HEK293 (cell line): Measurements from ENCODE around the gene MCM3AP.

Experiments used
- CTCF ChIA-PET: fragments of 350-600 bp; formaldehyde crosslinking; extraction: SDS; loops from one replicate; lab custom pipeline; 2021; ENCODE audit warnings: antibody characterized with exemption; lab: Yijun Ruan, JAX
- POLR2A ChIA-PET: fragments of 300-600 bp; formaldehyde crosslinking; extraction: SDS; loops from one replicate; lab custom pipeline; 2020; ENCODE audit warnings: antibody characterized with exemption, inconsistent platforms; lab: Yijun Ruan, JAX
- H3K27ac ChIP-seq: fragments of 200-500 bp; sonication (Bioruptor generic); 2 replicates; pipeline ENCODE4 v1.5.1; 2014; ENCODE audit warnings: low read depth, low read length, control low read depth, inconsistent platforms; ENCODE audit errors: extremely low read depth
- H3K36me3 ChIP-seq, 2 experiments: fragments of 200-500 bp in 1 of 2; sonication (Bioruptor generic) in 1 of 2; 1 replicate in 1 of 2; 2 replicates in 1 of 2; pipeline ENCODE4 v1.5.1; 2014 to 2017; ENCODE audit warnings: inconsistent platforms in 2 of 2, low read length in 2 of 2; ENCODE audit not compliant: control insufficient read depth in 2 of 2, insufficient read depth in 1 of 2
- H3K4me1 ChIP-seq: fragments of 200-500 bp; sonication (Bioruptor generic); 2 replicates; pipeline ENCODE4 v1.5.1; 2014; ENCODE audit warnings: mild to moderate bottlenecking, low read length, inconsistent platforms; ENCODE audit not compliant: control insufficient read depth, insufficient read depth
- H3K4me3 ChIP-seq: 2 replicates; pipeline ENCODE4 v1.5.1; 2011; ENCODE audit warnings: low read depth, mild to moderate bottlenecking, control low read depth, low read length, moderate library complexity
- H3K9me3 ChIP-seq: fragments of 200-500 bp; sonication (Bioruptor generic); 2 replicates; pipeline ENCODE4 v1.5.1; 2014; ENCODE audit warnings: low read depth, low read length, inconsistent platforms; ENCODE audit not compliant: control insufficient read depth, insufficient read depth
- EGR2 ChIP-seq: fragments of 450-650 bp; formaldehyde crosslinking; IDR thresholded peaks from 2 replicates; pipeline ENCODE4 v1.5.1; 2016; ENCODE audit warnings: low read depth, missing biosample characterization, missing genetic modification characterization
- SP2 ChIP-seq: fragments of 450-650 bp; formaldehyde crosslinking; IDR thresholded peaks from 2 replicates; pipeline ENCODE4 v1.5.1; 2016; ENCODE audit warnings: missing biosample characterization, missing genetic modification characterization
- SP3 ChIP-seq: fragments of 450-650 bp; formaldehyde crosslinking; IDR thresholded peaks from 2 replicates; pipeline ENCODE4 v1.5.1; 2016; ENCODE audit warnings: missing biosample characterization, missing genetic modification characterization
- ZBTB8A ChIP-seq: fragments of 450-650 bp; formaldehyde crosslinking; IDR thresholded peaks from 2 replicates; pipeline ENCODE4 v1.5.1; 2016; ENCODE audit warnings: missing biosample characterization, missing genetic modification characterization
- ZFHX2 ChIP-seq: fragments of 450-650 bp; formaldehyde crosslinking; conservative IDR thresholded peaks from 2 replicates; pipeline ENCODE4 v1.5.1; 2016; ENCODE audit warnings: missing biosample characterization, missing genetic modification characterization
- ZNF114 ChIP-seq: fragments of 450-650 bp; formaldehyde crosslinking; IDR thresholded peaks from 2 replicates; pipeline ENCODE4 v1.5.0; 2017; ENCODE audit warnings: missing biosample characterization, missing genetic modification characterization
- ZNF19 ChIP-seq: fragments of 450-650 bp; formaldehyde crosslinking; IDR thresholded peaks from 2 replicates; pipeline ENCODE4; 2016; ENCODE audit warnings: missing biosample characterization, missing genetic modification characterization, low read depth
- ZNF2 ChIP-seq: fragments of 450-650 bp; formaldehyde crosslinking; IDR thresholded peaks from 2 replicates; pipeline ENCODE4 v1.5.1; 2016; ENCODE audit warnings: missing biosample characterization, missing genetic modification characterization
- ZNF248 ChIP-seq: fragments of 450-650 bp; formaldehyde crosslinking; IDR thresholded peaks from 2 replicates; pipeline ENCODE4 v1.5.1; 2017; ENCODE audit warnings: missing biosample characterization, missing genetic modification characterization
- ZNF266 ChIP-seq: fragments of 450-650 bp; formaldehyde crosslinking; IDR thresholded peaks from 2 replicates; pipeline ENCODE4 v1.5.1; 2016; ENCODE audit warnings: missing biosample characterization, missing genetic modification characterization, low read depth
- ZNF335 ChIP-seq: fragments of 450-650 bp; formaldehyde crosslinking; conservative IDR thresholded peaks from 2 replicates; pipeline ENCODE4 v1.5.1; 2016; ENCODE audit warnings: missing biosample characterization, missing genetic modification characterization
- ZNF341 ChIP-seq: fragments of 450-650 bp; formaldehyde crosslinking; IDR thresholded peaks from 2 replicates; pipeline ENCODE4; 2016; ENCODE audit warnings: low read depth, missing biosample characterization, missing genetic modification characterization
- ZNF423 ChIP-seq: fragments of 450-650 bp; formaldehyde crosslinking; IDR thresholded peaks from 2 replicates; pipeline ENCODE4 v1.5.1; 2016; ENCODE audit warnings: missing biosample characterization, missing genetic modification characterization
- ZNF433 ChIP-seq: fragments of 450-650 bp; formaldehyde crosslinking; IDR thresholded peaks from 2 replicates; pipeline ENCODE4 v1.5.1; 2016; ENCODE audit warnings: missing biosample characterization, missing genetic modification characterization, low read depth
- ZNF473 ChIP-seq: fragments of 450-650 bp; formaldehyde crosslinking; IDR thresholded peaks from 2 replicates; pipeline ENCODE4 v1.5.1; 2017; ENCODE audit warnings: missing biosample characterization, missing genetic modification characterization
- ZNF600 ChIP-seq: fragments of 450-650 bp; formaldehyde crosslinking; IDR thresholded peaks from 2 replicates; pipeline ENCODE4 v1.5.1; 2016; ENCODE audit warnings: missing biosample characterization, missing genetic modification characterization
- ZNF843 ChIP-seq: fragments of 450-650 bp; formaldehyde crosslinking; IDR thresholded peaks from 2 replicates; pipeline ENCODE4 v1.5.1; 2016; ENCODE audit warnings: missing biosample characterization, missing genetic modification characterization
- ZSCAN23 ChIP-seq: fragments of 450-650 bp; formaldehyde crosslinking; IDR thresholded peaks from 2 replicates; pipeline ENCODE4 v1.5.1; 2016; ENCODE audit warnings: missing biosample characterization, missing genetic modification characterization
- ZSCAN5A ChIP-seq: fragments of 450-650 bp; formaldehyde crosslinking; IDR thresholded peaks from 2 replicates; pipeline ENCODE4 v1.5.1; 2016; ENCODE audit warnings: missing biosample characterization, missing genetic modification characterization
- TF ChIP-seq, protein P1 (sequence below): fragments of 450-650 bp; formaldehyde crosslinking; IDR thresholded peaks from 2 replicates; pipeline ENCODE4 v1.5.1; 2017; ENCODE audit warnings: missing biosample characterization, missing genetic modification characterization

The MCM3AP gene

GRCh38 chr21:46228345-46229051 lies 56.9 kb downstream of the MCM3AP start, which contains the start of gene LSS (continued):
- TF ChIP-seq, protein P1, sequence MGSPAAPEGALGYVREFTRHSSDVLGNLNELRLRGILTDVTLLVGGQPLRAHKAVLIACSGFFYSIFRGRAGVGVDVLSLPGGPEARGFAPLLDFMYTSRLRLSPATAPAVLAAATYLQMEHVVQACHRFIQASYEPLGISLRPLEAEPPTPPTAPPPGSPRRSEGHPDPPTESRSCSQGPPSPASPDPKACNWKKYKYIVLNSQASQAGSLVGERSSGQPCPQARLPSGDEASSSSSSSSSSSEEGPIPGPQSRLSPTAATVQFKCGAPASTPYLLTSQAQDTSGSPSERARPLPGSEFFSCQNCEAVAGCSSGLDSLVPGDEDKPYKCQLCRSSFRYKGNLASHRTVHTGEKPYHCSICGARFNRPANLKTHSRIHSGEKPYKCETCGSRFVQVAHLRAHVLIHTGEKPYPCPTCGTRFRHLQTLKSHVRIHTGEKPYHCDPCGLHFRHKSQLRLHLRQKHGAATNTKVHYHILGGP (tag by site-specific recombination) = no peak
- TF ChIP-seq ZNF248 (tag by site-specific recombination) = no peak
- no peak for TF ChIP-seq ZNF19
- no peak for TF ChIP-seq ZNF843 (tag by site-specific recombination)
- no peak for TF ChIP-seq ZNF473 (tag by site-specific recombination)

- Histone ChIP-seq H3K9me3 (no peaks in the 10 kb centered on the region), H3K4me1 (peaks cover 8% of the 10 kb centered on the region; the same call in 1 of the 2 replicates), H3K4me3 (peak overlapping the region; percentile 56), H3K36me3 (peaks cover 4 to 28% of the 10 kb centered on the region in 2 experiments; a peak in 2 of 3 replicates), H3K27ac (peak overlapping the region; percentile 81; the same call in 1 of the 2 replicates)
- TF ChIP-seq ZNF335 (tag by site-specific recombination) (peak; percentile 72; the same call in 1 of the 2 replicates), ZNF114 (no peak)
- POLR2A ChIA-PET = interaction anchor here (0.9 to 1.3 kb wide), 4 partner anchors 31 to 247 kb away, joined by 3 to 4 read pairs (median 4); partner anchors contain the start of genes COL6A1 and YBEY
- CTCF ChIA-PET = interaction anchor here (0.6 to 1.5 kb wide), 8 partner anchors 9 to 146 kb away, joined by 3 to 8 read pairs (median 4); no protein-coding TSS in a partner anchor
These were observed 57.5 kb downstream of the MCM3AP start for GRCh38 chr21:46227811-46228344.

- ChIA-PET POLR2A (no interaction called here), CTCF (interaction anchor here (0.6 to 1.5 kb wide), 5 partner anchors 10 to 146 kb away, joined by 3 to 8 read pairs (median 4); no protein-coding TSS in a partner anchor)
- H3K4me3 ChIP-seq = no peak overlapping the region
- TF ChIP-seq ZBTB8A (peak; percentile 50), ZNF600 (peak; percentile 77), ZSCAN23 (tag by site-specific recombination) (no peak), SP3 (tag by site-specific recombination) (peak; percentile 59; the same call in 1 of the 2 replicates), ZFHX2 (peak; percentile 94), ZNF423 (tag by site-specific recombination) (0 out of 2 replicates have a peak, but pooled peaks have one; percentile 20), ZNF433 (tag by site-specific recombination) (no peak), ZSCAN5A (tag by site-specific recombination) (no peak), ZNF2 (tag by site-specific recombination) (no peak), ZNF341 (peak; percentile 49; the same call in 1 of the 2 replicates), ZNF266 (tag by site-specific recombination) (no peak), EGR2 (peak; percentile 97), SP2 (tag by site-specific recombination) (peak; percentile 64)
- H3K4me1 ChIP-seq = peaks cover 8% of the 10 kb centered on the region; the same call in 1 of the 2 replicates
- peaks cover 4 to 29% of the 10 kb centered on the region in 2 experiments; a peak in 2 of 3 replicates for H3K36me3 ChIP-seq
- no peaks in the 10 kb centered on the region for H3K9me3 ChIP-seq
- H3K27ac ChIP-seq = peak overlapping the region; percentile 13; the same call in 1 of the 2 replicates
These were observed 58.4 kb downstream of the MCM3AP start for GRCh38 chr21:46226920-46227599.
